TTC549 (cell line): ENCODE results near the gene PNPLA5.

Experiments
- FAIRE-seq: peaks from 2 replicates; lab custom pipeline; 2012; peaks lifted over from hg19 to GRCh38; lab: Jason Lieb, UNC

PNPLA5 gene

GRCh38 chr22:43901976-43902643 is 10.3 kb upstream of the PNPLA5 start:
- no peak for FAIRE-seq

GRCh38 chr22:43900206-43900605 is 8.4 kb upstream of the PNPLA5 start:
- no peak for FAIRE-seq

GRCh38 chr22:43897751-43898261 is 6.0 kb upstream of the PNPLA5 start:
- FAIRE-seq: no peak

- no peak for FAIRE-seq
Observed at GRCh38 chr22:43895986-43896645, 4.3 kb upstream of the PNPLA5 start.

- no peak for FAIRE-seq
Observed at GRCh38 chr22:43894122-43894521, 2.3 kb upstream of the PNPLA5 start.

- FAIRE-seq: no peak
Observed at GRCh38 chr22:43893266-43893665, 1.5 kb upstream of the PNPLA5 start.

- FAIRE-seq: no peak
Observed at GRCh38 chr22:43892183-43892894, 526 bp upstream of the PNPLA5 start.

- no peak for FAIRE-seq
Observed at GRCh38 chr22:43890901-43891331, 897 bp downstream of the PNPLA5 start.

- no peak for FAIRE-seq
Observed at GRCh38 chr22:43889860-43890253, 2.0 kb downstream of the PNPLA5 start.

- FAIRE-seq: no peak
Observed at GRCh38 chr22:43889201-43889859, 2.5 kb downstream of the PNPLA5 start.

- no peak for FAIRE-seq
Observed at GRCh38 chr22:43888740-43889139, 3.1 kb downstream of the PNPLA5 start.

- no peak for FAIRE-seq
Observed at GRCh38 chr22:43887391-43887790, 4.4 kb downstream of the PNPLA5 start.

- no peak for FAIRE-seq
Observed at GRCh38 chr22:43886231-43886630, 5.6 kb downstream of the PNPLA5 start.

GRCh38 chr22:43885786-43886185 is 6.0 kb downstream of the PNPLA5 start:
- FAIRE-seq: no peak

GRCh38 chr22:43885319-43885671 is 6.5 kb downstream of the PNPLA5 start:
- FAIRE-seq: no peak

- FAIRE-seq: no peak
Observed at GRCh38 chr22:43884600-43885318, 7.1 kb downstream of the PNPLA5 start.

- FAIRE-seq: no peak
Observed at GRCh38 chr22:43883719-43884415, 7.9 kb downstream of the PNPLA5 start.

- no peak for FAIRE-seq
Observed at GRCh38 chr22:43883012-43883661, 8.7 kb downstream of the PNPLA5 start.

- no peak for FAIRE-seq
Observed at GRCh38 chr22:43882122-43882767, 9.6 kb downstream of the PNPLA5 start.
